PFSK-1 (cell line): ENCODE results near the gene MYO10.

Experiments used
- FOXP2 ChIP-seq: optimal IDR thresholded peaks from 2 replicates; pipeline ENCODE3; 2011; ENCODE audit warnings: borderline replicate concordance, control low read depth, inconsistent platforms; ENCODE audit not compliant: insufficient read depth; ENCODE audit errors: extremely low read length, extremely low read depth
- POLR2AphosphoS5 ChIP-seq: IDR thresholded peaks from 2 replicates; pipeline ENCODE4 v1.6.1; 2012; ENCODE audit warnings: low read depth, mild to moderate bottlenecking, control low read depth, low read length, moderate library complexity
- REST ChIP-seq, 2 experiments: IDR thresholded peaks; 2 replicates each; pipeline versions ENCODE4 v1.6.1 to v1.8.0; 2011 to 2012; ENCODE audit warnings: low read depth in 2 of 2, low read length in 2 of 2, control low read depth in 1 of 2, inconsistent platforms in 1 of 2, mild to moderate bottlenecking in 1 of 2, moderate library complexity in 1 of 2; ENCODE audit not compliant: insufficient read depth in 1 of 2
- SIN3A ChIP-seq: IDR thresholded peaks from 2 replicates; pipeline ENCODE4 v1.6.1; 2012; ENCODE audit warnings: mild to moderate bottlenecking, low read length, moderate library complexity, borderline replicate concordance; ENCODE audit not compliant: insufficient read depth
- TAF1 ChIP-seq: IDR thresholded peaks from 2 replicates; pipeline ENCODE4 v1.6.1; 2012; ENCODE audit warnings: low read length, control low read depth, borderline replicate concordance; ENCODE audit not compliant: insufficient read depth

Gene MYO10

GRCh38 chr5:16780325-16780724 is 155.8 kb downstream of the MYO10 start:
- TF ChIP-seq POLR2AphosphoS5 (no peak), FOXP2 (no peak), SIN3A (no peak), REST (IDR thresholded peaks at IDR 0.05; ENCODE audit: insufficient read depth in 1 of 2, low read depth in 2 of 2, low read length in 2 of 2) (no peak), TAF1 (no peak)

- TF ChIP-seq POLR2AphosphoS5: no peak
- TF ChIP-seq FOXP2: no peak
- TF ChIP-seq SIN3A: no peak
- TF ChIP-seq REST (IDR thresholded peaks at IDR 0.05; ENCODE audit: insufficient read depth in 1 of 2, low read depth in 2 of 2, low read length in 2 of 2): no peak
- no peak for TF ChIP-seq TAF1
These were observed 158.7 kb downstream of the MYO10 start for GRCh38 chr5:16777432-16777831.

- TF ChIP-seq REST (IDR thresholded peaks at IDR 0.05; ENCODE audit: insufficient read depth in 1 of 2, low read depth in 2 of 2, low read length in 2 of 2): no peak
- TF ChIP-seq FOXP2: no peak
- TF ChIP-seq POLR2AphosphoS5: no peak
- TF ChIP-seq SIN3A: no peak
These were observed 159.4 kb downstream of the MYO10 start for GRCh38 chr5:16776611-16777251.

- TF ChIP-seq TAF1 (no peak), FOXP2 (no peak), REST (IDR thresholded peaks at IDR 0.05; ENCODE audit: insufficient read depth in 1 of 2, low read depth in 2 of 2, low read length in 2 of 2) (no peak)
These were observed 161.3 kb downstream of the MYO10 start for GRCh38 chr5:16774806-16775205.

GRCh38 chr5:16773991-16774390 is 162.1 kb downstream of the MYO10 start:
- no peak for TF ChIP-seq FOXP2
- no peak for TF ChIP-seq REST (IDR thresholded peaks at IDR 0.05; ENCODE audit: insufficient read depth in 1 of 2, low read depth in 2 of 2, low read length in 2 of 2)
- TF ChIP-seq POLR2AphosphoS5: no peak
- no peak for TF ChIP-seq TAF1
- no peak for TF ChIP-seq SIN3A
